Measurements from ENCODE around the gene FRMD3. TPM values are rescaled to one million over a fixed set of nuclear protein-coding genes. Genes with fewer than 3 reads are reported as not detected.

Gene FRMD3
- total and polyA plus RNA-seq, 4 donors: 0.16 to 0.75 (median 0.48) TPM

DNA sequence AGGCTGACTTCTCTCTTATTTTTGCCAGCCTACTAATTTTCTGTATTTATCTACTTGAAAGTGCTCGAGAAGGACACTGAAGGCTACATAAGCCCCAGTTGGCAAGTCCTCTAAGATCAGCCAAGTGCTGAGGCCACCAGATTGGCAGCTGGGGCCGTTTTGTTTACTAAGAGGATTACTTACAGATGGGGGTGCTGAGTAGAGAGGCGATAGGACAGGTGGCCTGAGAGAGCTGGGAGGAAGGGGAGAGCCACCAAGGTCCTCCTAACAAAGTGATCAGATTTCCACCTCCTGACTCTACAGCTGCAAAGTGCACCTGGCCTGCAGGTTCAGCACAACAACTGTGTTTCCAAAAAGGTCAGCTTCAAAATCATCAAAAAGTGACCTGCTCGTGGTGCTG is 32.9 kb downstream of the FRMD3 start:
- WGBS: 81% methylated on average over 4 of the region's 4 CpGs

More for the DNA sequence above, 32.9 kb downstream of the FRMD3 start:
- H3K4me1 ChIP-seq (ENCODE audit: control insufficient read depth in 4 of 4, insufficient read depth in 4 of 4, low read length in 3 of 4): no peaks in the 10 kb centered on the region
- H3K27ac ChIP-seq (ENCODE audit: low read depth in 1 of 2, low read length in 2 of 2): no peak overlapping the region
- DNase-seq (ENCODE audit: low spot score): no peak
- no peaks in the 10 kb centered on the region for H3K36me3 ChIP-seq (ENCODE audit: control insufficient read depth in 4 of 4, insufficient read depth in 3 of 4, low read depth in 1 of 4, low read length in 3 of 4)
- no peaks in the 10 kb centered on the region for H3K27me3 ChIP-seq (ENCODE audit: control insufficient read depth in 4 of 4, insufficient read depth in 4 of 4, low read length in 3 of 4)
- no peak overlapping the region for H3K4me3 ChIP-seq (ENCODE audit: low read depth in 1 of 3, low read length in 3 of 3)
- H3K9ac ChIP-seq (ENCODE audit: low read depth in 1 of 2, low read length in 2 of 2): no peak overlapping the region
- no peak for TF ChIP-seq YY1 (IDR thresholded peaks at IDR 0.05)
- TF ChIP-seq, protein P1, sequence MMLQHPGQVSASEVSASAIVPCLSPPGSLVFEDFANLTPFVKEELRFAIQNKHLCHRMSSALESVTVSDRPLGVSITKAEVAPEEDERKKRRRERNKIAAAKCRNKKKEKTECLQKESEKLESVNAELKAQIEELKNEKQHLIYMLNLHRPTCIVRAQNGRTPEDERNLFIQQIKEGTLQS (IDR thresholded peaks at IDR 0.05): no peak
- TF ChIP-seq JUND (IDR thresholded peaks at IDR 0.05): no peak
- no peak for TF ChIP-seq NR2F2 (IDR thresholded peaks at IDR 0.05)
- TF ChIP-seq GABPA (IDR thresholded peaks at IDR 0.05 in 1 of 2, conservative IDR thresholded peaks at IDR 0.05 in 1 of 2): no peak
- no peak for TF ChIP-seq RAD21 (IDR thresholded peaks at IDR 0.05)
- TF ChIP-seq, protein P2, sequence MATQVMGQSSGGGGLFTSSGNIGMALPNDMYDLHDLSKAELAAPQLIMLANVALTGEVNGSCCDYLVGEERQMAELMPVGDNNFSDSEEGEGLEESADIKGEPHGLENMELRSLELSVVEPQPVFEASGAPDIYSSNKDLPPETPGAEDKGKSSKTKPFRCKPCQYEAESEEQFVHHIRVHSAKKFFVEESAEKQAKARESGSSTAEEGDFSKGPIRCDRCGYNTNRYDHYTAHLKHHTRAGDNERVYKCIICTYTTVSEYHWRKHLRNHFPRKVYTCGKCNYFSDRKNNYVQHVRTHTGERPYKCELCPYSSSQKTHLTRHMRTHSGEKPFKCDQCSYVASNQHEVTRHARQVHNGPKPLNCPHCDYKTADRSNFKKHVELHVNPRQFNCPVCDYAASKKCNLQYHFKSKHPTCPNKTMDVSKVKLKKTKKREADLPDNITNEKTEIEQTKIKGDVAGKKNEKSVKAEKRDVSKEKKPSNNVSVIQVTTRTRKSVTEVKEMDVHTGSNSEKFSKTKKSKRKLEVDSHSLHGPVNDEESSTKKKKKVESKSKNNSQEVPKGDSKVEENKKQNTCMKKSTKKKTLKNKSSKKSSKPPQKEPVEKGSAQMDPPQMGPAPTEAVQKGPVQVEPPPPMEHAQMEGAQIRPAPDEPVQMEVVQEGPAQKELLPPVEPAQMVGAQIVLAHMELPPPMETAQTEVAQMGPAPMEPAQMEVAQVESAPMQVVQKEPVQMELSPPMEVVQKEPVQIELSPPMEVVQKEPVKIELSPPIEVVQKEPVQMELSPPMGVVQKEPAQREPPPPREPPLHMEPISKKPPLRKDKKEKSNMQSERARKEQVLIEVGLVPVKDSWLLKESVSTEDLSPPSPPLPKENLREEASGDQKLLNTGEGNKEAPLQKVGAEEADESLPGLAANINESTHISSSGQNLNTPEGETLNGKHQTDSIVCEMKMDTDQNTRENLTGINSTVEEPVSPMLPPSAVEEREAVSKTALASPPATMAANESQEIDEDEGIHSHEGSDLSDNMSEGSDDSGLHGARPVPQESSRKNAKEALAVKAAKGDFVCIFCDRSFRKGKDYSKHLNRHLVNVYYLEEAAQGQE (IDR thresholded peaks at IDR 0.05): no peak
- no peak for TF ChIP-seq FOXA1 (IDR thresholded peaks at IDR 0.05)
- TF ChIP-seq EGR1 (IDR thresholded peaks at IDR 0.05; ENCODE audit: low read depth in 2 of 2): no peak
- no peak for TF ChIP-seq FOXA2 (IDR thresholded peaks at IDR 0.05)
- TF ChIP-seq TAF1 (conservative IDR thresholded peaks at IDR 0.05): no peak
- TF ChIP-seq RXRA (IDR thresholded peaks at IDR 0.05): no peak
- TF ChIP-seq SP1 (IDR thresholded peaks at IDR 0.05): no peak
- TF ChIP-seq, protein P3, sequence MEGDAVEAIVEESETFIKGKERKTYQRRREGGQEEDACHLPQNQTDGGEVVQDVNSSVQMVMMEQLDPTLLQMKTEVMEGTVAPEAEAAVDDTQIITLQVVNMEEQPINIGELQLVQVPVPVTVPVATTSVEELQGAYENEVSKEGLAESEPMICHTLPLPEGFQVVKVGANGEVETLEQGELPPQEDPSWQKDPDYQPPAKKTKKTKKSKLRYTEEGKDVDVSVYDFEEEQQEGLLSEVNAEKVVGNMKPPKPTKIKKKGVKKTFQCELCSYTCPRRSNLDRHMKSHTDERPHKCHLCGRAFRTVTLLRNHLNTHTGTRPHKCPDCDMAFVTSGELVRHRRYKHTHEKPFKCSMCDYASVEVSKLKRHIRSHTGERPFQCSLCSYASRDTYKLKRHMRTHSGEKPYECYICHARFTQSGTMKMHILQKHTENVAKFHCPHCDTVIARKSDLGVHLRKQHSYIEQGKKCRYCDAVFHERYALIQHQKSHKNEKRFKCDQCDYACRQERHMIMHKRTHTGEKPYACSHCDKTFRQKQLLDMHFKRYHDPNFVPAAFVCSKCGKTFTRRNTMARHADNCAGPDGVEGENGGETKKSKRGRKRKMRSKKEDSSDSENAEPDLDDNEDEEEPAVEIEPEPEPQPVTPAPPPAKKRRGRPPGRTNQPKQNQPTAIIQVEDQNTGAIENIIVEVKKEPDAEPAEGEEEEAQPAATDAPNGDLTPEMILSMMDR (IDR thresholded peaks at IDR 0.05; ENCODE audit: low read depth, low read length, missing input control): no peak
- TF ChIP-seq, protein P4, sequence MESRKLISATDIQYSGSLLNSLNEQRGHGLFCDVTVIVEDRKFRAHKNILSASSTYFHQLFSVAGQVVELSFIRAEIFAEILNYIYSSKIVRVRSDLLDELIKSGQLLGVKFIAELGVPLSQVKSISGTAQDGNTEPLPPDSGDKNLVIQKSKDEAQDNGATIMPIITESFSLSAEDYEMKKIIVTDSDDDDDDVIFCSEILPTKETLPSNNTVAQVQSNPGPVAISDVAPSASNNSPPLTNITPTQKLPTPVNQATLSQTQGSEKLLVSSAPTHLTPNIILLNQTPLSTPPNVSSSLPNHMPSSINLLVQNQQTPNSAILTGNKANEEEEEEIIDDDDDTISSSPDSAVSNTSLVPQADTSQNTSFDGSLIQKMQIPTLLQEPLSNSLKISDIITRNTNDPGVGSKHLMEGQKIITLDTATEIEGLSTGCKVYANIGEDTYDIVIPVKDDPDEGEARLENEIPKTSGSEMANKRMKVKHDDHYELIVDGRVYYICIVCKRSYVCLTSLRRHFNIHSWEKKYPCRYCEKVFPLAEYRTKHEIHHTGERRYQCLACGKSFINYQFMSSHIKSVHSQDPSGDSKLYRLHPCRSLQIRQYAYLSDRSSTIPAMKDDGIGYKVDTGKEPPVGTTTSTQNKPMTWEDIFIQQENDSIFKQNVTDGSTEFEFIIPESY (IDR thresholded peaks at IDR 0.05): no peak
- TF ChIP-seq HNF4A (conservative IDR thresholded peaks at IDR 0.05): no peak
- TF ChIP-seq MAX (IDR thresholded peaks at IDR 0.05): no peak
- no peak for TF ChIP-seq HNF4G (IDR thresholded peaks at IDR 0.05)
- no peaks in the 10 kb centered on the region for H3K9me3 ChIP-seq (ENCODE audit: control insufficient read depth in 4 of 4, low read length in 3 of 4)
